Fibroblast of skin of left quadriceps (primary cell): ENCODE measurements around the gene PEPD.

Source experiments
- DNase-seq, 2 experiments: peaks; one replicate each; pipeline ENCODE4 v3.0.0-alpha.2; 2013; ENCODE audit warnings: low read depth in 2 of 2

The PEPD gene

GRCh38 chr19:33422369-33423180 is 99.0 kb downstream of the PEPD start:
- DNase-seq = no peak

- no peak for DNase-seq
Observed at GRCh38 chr19:33421368-33421767, 100.2 kb downstream of the PEPD start.

GRCh38 chr19:33420821-33421220 is 100.8 kb downstream of the PEPD start:
- DNase-seq = no peak

GRCh38 chr19:33419788-33420130 is 101.8 kb downstream of the PEPD start:
- no peak for DNase-seq

- DNase-seq = no peak
Observed at GRCh38 chr19:33418871-33419787, 102.5 kb downstream of the PEPD start.

GRCh38 chr19:33418461-33418860 is 103.1 kb downstream of the PEPD start:
- no peak for DNase-seq

GRCh38 chr19:33417751-33418150 is 103.8 kb downstream of the PEPD start:
- DNase-seq = no peak

- DNase-seq = peak in 1 of 2 experiments; percentile 13
Observed at GRCh38 chr19:33416307-33417215, 105.0 kb downstream of the PEPD start.

GRCh38 chr19:33414667-33415605 is 106.7 kb downstream of the PEPD start:
- no peak for DNase-seq

GRCh38 chr19:33413868-33414666 is 107.5 kb downstream of the PEPD start:
- no peak for DNase-seq

- DNase-seq = no peak
Observed at GRCh38 chr19:33413426-33413725, 108.2 kb downstream of the PEPD start.

GRCh38 chr19:33412601-33413425 is 108.8 kb downstream of the PEPD start:
- DNase-seq = no peak

- no peak for DNase-seq
Observed at GRCh38 chr19:33411621-33412180, 109.9 kb downstream of the PEPD start.

GRCh38 chr19:33410915-33411401 is 110.6 kb downstream of the PEPD start:
- DNase-seq = no peak

GRCh38 chr19:33409906-33410685 is 111.5 kb downstream of the PEPD start:
- no peak for DNase-seq

- no peak for DNase-seq
Observed at GRCh38 chr19:33408538-33409434, 112.8 kb downstream of the PEPD start.

GRCh38 chr19:33408116-33408515 is 113.5 kb downstream of the PEPD start:
- no peak for DNase-seq
